ENCODE results near the gene DVL2. TPM values are rescaled to one million over a fixed set of nuclear protein-coding genes. Genes with fewer than 3 reads are reported as not detected.

Gene DVL2
- polyA plus RNA-seq, 1 donor from 2014 or later = 41.1 TPM

DNA sequence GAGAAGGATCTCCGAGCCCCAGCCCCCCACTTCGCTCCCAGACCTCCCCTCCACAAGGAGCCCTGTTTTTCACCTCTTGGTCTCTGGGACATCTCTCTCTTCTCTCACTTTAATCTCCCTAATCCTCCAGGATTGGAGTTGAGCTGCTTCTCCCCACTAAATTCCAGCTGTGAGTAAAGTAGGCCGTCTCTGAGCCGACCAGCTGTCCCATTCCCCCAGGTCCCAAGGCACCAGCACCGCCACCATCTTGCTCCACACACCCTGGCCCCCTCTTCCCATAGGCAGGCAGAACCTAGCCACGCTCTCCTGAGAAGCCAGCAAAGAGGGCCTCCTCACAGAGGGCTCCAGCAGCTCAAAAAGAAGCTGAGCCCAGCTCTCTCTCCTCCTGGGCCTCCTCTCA, 15.6 kb downstream of the DVL2 start:
- TF ChIP-seq, protein P1, sequence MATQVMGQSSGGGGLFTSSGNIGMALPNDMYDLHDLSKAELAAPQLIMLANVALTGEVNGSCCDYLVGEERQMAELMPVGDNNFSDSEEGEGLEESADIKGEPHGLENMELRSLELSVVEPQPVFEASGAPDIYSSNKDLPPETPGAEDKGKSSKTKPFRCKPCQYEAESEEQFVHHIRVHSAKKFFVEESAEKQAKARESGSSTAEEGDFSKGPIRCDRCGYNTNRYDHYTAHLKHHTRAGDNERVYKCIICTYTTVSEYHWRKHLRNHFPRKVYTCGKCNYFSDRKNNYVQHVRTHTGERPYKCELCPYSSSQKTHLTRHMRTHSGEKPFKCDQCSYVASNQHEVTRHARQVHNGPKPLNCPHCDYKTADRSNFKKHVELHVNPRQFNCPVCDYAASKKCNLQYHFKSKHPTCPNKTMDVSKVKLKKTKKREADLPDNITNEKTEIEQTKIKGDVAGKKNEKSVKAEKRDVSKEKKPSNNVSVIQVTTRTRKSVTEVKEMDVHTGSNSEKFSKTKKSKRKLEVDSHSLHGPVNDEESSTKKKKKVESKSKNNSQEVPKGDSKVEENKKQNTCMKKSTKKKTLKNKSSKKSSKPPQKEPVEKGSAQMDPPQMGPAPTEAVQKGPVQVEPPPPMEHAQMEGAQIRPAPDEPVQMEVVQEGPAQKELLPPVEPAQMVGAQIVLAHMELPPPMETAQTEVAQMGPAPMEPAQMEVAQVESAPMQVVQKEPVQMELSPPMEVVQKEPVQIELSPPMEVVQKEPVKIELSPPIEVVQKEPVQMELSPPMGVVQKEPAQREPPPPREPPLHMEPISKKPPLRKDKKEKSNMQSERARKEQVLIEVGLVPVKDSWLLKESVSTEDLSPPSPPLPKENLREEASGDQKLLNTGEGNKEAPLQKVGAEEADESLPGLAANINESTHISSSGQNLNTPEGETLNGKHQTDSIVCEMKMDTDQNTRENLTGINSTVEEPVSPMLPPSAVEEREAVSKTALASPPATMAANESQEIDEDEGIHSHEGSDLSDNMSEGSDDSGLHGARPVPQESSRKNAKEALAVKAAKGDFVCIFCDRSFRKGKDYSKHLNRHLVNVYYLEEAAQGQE (IDR thresholded peaks at IDR 0.05; ENCODE audit: borderline replicate concordance) = no peak
- TF ChIP-seq EZH2 (IDR thresholded peaks at IDR 0.05; ENCODE audit: borderline replicate concordance, insufficient read depth, low read length, poor library complexity, severe bottlenecking) = no peak
- TF ChIP-seq POLR2AphosphoS5 (IDR thresholded peaks at IDR 0.05) = no peak
- TF ChIP-seq MXI1 (conservative IDR thresholded peaks at IDR 0.05; ENCODE audit: poor library complexity, severe bottlenecking) = no peak
- TF ChIP-seq EP300 (conservative IDR thresholded peaks at IDR 0.05; ENCODE audit: poor library complexity, severe bottlenecking) = no peak
- no peak for TF ChIP-seq RAD21 (conservative IDR thresholded peaks at IDR 0.05)
- TF ChIP-seq SMC3 (conservative IDR thresholded peaks at IDR 0.05; ENCODE audit: poor library complexity) = no peak
- TF ChIP-seq TAF1 (IDR thresholded peaks at IDR 0.05; ENCODE audit: low read depth) = no peak
- TF ChIP-seq, protein P2, sequence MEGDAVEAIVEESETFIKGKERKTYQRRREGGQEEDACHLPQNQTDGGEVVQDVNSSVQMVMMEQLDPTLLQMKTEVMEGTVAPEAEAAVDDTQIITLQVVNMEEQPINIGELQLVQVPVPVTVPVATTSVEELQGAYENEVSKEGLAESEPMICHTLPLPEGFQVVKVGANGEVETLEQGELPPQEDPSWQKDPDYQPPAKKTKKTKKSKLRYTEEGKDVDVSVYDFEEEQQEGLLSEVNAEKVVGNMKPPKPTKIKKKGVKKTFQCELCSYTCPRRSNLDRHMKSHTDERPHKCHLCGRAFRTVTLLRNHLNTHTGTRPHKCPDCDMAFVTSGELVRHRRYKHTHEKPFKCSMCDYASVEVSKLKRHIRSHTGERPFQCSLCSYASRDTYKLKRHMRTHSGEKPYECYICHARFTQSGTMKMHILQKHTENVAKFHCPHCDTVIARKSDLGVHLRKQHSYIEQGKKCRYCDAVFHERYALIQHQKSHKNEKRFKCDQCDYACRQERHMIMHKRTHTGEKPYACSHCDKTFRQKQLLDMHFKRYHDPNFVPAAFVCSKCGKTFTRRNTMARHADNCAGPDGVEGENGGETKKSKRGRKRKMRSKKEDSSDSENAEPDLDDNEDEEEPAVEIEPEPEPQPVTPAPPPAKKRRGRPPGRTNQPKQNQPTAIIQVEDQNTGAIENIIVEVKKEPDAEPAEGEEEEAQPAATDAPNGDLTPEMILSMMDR (IDR thresholded peaks at IDR 0.05; ENCODE audit: poor library complexity, severe bottlenecking) = no peak
- Histone ChIP-seq H3K9me2 (ENCODE audit: insufficient read depth, low read length) (no peaks in the 10 kb centered on the region), H3K4me3 (ENCODE audit: low read length) (peak overlapping the region; percentile 82), H3K27me3 (ENCODE audit: insufficient read depth, low read depth, low read length) (no peaks in the 10 kb centered on the region), H4K20me1 (ENCODE audit: insufficient read depth) (no peaks in the 10 kb centered on the region), H3K9ac (ENCODE audit: low read length) (peak overlapping the region; percentile 92), H3K36me3 (ENCODE audit: insufficient read depth, low read length) (no peaks in the 10 kb centered on the region), H2AFZ (ENCODE audit: low read depth, low read length) (no peak overlapping the region), H3K9me3 (ENCODE audit: low read length) (no peaks in the 10 kb centered on the region), H3F3A (ENCODE audit: insufficient read depth, low read length, poor library complexity, severe bottlenecking) (no peaks in the 10 kb centered on the region), H3K27ac (ENCODE audit: low read length) (no peak overlapping the region), H3K4me2 (ENCODE audit: low read length) (no peak overlapping the region), H3K79me2 (replicated peaks; ENCODE audit: insufficient read depth, low read length) (peaks cover 39% of the 10 kb centered on the region)

DNA sequence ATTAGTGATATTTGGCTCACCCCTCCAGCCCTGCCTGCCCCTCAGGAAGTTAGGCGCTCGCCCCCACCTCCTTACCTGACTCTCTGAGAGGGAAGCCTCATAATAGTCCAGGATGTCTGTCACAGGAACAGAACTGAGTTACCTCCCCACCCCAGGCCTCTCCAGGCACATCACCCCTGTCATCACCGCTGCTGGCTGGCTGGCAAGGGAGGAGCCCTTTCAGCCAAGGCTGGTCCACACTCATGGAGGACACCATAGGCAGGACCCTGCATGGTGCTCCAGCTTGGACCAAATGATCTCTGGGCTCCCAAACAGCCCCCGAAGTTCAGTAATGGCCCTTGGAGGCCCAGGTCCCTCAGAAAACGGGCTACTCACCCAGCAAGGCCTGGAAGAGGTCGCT, 16.2 kb downstream of the DVL2 start:
- Histone ChIP-seq H3K9me2 (ENCODE audit: insufficient read depth, low read length) (no peaks in the 10 kb centered on the region), H3K79me2 (replicated peaks; ENCODE audit: insufficient read depth, low read length) (peaks cover 43% of the 10 kb centered on the region), H3K4me3 (ENCODE audit: low read length) (peak overlapping the region; percentile 82), H3K9ac (ENCODE audit: low read length) (peak overlapping the region; percentile 92), H3F3A (ENCODE audit: insufficient read depth, low read length, poor library complexity, severe bottlenecking) (peaks cover 4% of the 10 kb centered on the region), H3K27me3 (ENCODE audit: insufficient read depth, low read depth, low read length) (no peaks in the 10 kb centered on the region), H4K20me1 (ENCODE audit: insufficient read depth) (no peaks in the 10 kb centered on the region), H3K4me2 (ENCODE audit: low read length) (peak overlapping the region; percentile 97), H3K27ac (ENCODE audit: low read length) (peak overlapping the region; percentile 98), H2AFZ (ENCODE audit: low read depth, low read length) (no peak overlapping the region), H3K9me3 (ENCODE audit: low read length) (no peaks in the 10 kb centered on the region), H3K36me3 (ENCODE audit: insufficient read depth, low read length) (no peaks in the 10 kb centered on the region)
- TF ChIP-seq EZH2 (IDR thresholded peaks at IDR 0.05; ENCODE audit: borderline replicate concordance, insufficient read depth, low read length, poor library complexity, severe bottlenecking) = no peak
- no peak for TF ChIP-seq EP300 (conservative IDR thresholded peaks at IDR 0.05; ENCODE audit: poor library complexity, severe bottlenecking)
- no peak for TF ChIP-seq MXI1 (conservative IDR thresholded peaks at IDR 0.05; ENCODE audit: poor library complexity, severe bottlenecking)
- no peak for TF ChIP-seq SMC3 (conservative IDR thresholded peaks at IDR 0.05; ENCODE audit: poor library complexity)
- TF ChIP-seq, protein P2 (IDR thresholded peaks at IDR 0.05; ENCODE audit: poor library complexity, severe bottlenecking) = no peak
- TF ChIP-seq RAD21 (conservative IDR thresholded peaks at IDR 0.05) = no peak
- no peak for TF ChIP-seq POLR2AphosphoS5 (IDR thresholded peaks at IDR 0.05)
- TF ChIP-seq, protein P1 (IDR thresholded peaks at IDR 0.05; ENCODE audit: borderline replicate concordance) = no peak
- TF ChIP-seq TAF1 (IDR thresholded peaks at IDR 0.05; ENCODE audit: low read depth) = no peak
